Peyer's patch (tissue), 4 donors: ENCODE results near the gene NFIX. TPM values are rescaled to one million over a fixed set of nuclear protein-coding genes. Genes with fewer than 3 reads are reported as not detected.
"Not testable (repeated sequence)": the region's sequence is repeated elsewhere in the genome, so short reads cannot be mapped to it uniquely, and the experiment has no call there.

Source experiments
- DNase-seq, 3 donors: peaks; one replicate each; pipeline ENCODE4 v3.0.0-alpha.2; 2017 to 2019
- H3K27ac ChIP-seq, 4 donors: fragments of 200-600 bp; sonication (generic); one replicate each; pipeline ENCODE4 v1.5.1; 2016 to 2019
- H3K27me3 ChIP-seq, 2 donors: fragments of 200-600 bp; sonication (generic); one replicate each; pipeline ENCODE4 v1.5.1; 2019
- H3K36me3 ChIP-seq, 3 donors: fragments of 200-600 bp; sonication (generic); one replicate each; pipeline ENCODE4 v1.5.1; 2016 to 2019
- H3K4me1 ChIP-seq, 4 donors: fragments of 200-600 bp; sonication (generic); one replicate each; pipeline ENCODE4 v1.5.1; 2016 to 2019
- H3K4me3 ChIP-seq, 4 donors: fragments of 200-600 bp; sonication (generic); 1 replicate in 3 of 4; 2 replicates in 1 of 4; pipeline ENCODE4 v1.5.1; 2016 to 2019; ENCODE audit warnings: mild to moderate bottlenecking in 1 of 4
- H3K9me3 ChIP-seq, 4 donors: fragments of 200-600 bp; sonication (generic); one replicate each; pipeline ENCODE4 v1.5.1; 2016 to 2019; ENCODE audit warnings: mild to moderate bottlenecking in 1 of 4
- CTCF ChIP-seq, 6 experiments: fragments of 450-650 bp in 4 of 6; fragments of 200-600 bp in 2 of 6; sonication (generic) in 1 of 6; IDR thresholded peaks; one replicate each; pipeline ENCODE4 v1.5.1; 2017 to 2019; ENCODE audit warnings: antibody characterized with exemption in 6 of 6, mild to moderate bottlenecking in 3 of 6, moderate library complexity in 1 of 6
- POLR2A ChIP-seq, 2 donors: fragments of 450-650 bp; IDR thresholded peaks; one replicate each; pipeline ENCODE4 v1.5.1; 2017; ENCODE audit warnings: antibody characterized with exemption in 2 of 2, mild to moderate bottlenecking in 2 of 2, moderate library complexity in 2 of 2
- total RNA-seq, 4 donors: library from RNA; depleted of rRNA; stranded (reverse); fragments of >200 nt; gene quantifications; one replicate each; pipeline ENCODE4 v1.1.0, GENCODE V29; 2016

NFIX gene
- total RNA-seq, 4 donors from 2014 or later = 13.5 to 56.9 (median 40.0) TPM

- TF ChIP-seq CTCF (IDR thresholded peaks at IDR 0.05) (no peak), POLR2A (IDR thresholded peaks at IDR 0.05) (peak; percentile 33 to 67)
- H3K27ac ChIP-seq = peak within 1 kb of the TSS; percentile 89 to 94 (median 90)
- H3K4me1 ChIP-seq = peaks cover 0 to 48% (median 9%) of the 10 kb centered on the region in 4 donors
- no peaks in the 10 kb centered on the region for H3K9me3 ChIP-seq
- peaks cover 0 to 27% (median 0%) of the 10 kb centered on the region in 3 donors for H3K36me3 ChIP-seq
- peak; percentile 79 to 89 (median 85) for DNase-seq
- H3K27me3 ChIP-seq = no peaks in the 10 kb centered on the region
- H3K4me3 ChIP-seq = peak within 1 kb of the TSS; percentile 93 to 99 (median 98)
These were observed 38.6 kb upstream of the NFIX start, which contains the start of gene GADD45GIP1 for GRCh38 chr19:12956446-12957388. GADD45GIP1 (minus strand) TSS chr19:12957223; CDS start chr19:12957212, 11 bp downstream.

GRCh38 chr19:12957389-12957952 lies 37.8 kb upstream of the NFIX start:
- Histone ChIP-seq H3K4me1 (peaks cover 0 to 43% (median 9%) of the 10 kb centered on the region in 4 donors), H3K27ac (peak overlapping the region; percentile 89 to 94 (median 90)), H3K36me3 (peaks cover 0 to 20% (median 0%) of the 10 kb centered on the region in 3 donors), H3K4me3 (peak overlapping the region; percentile 93 to 99 (median 98))
- DNase-seq, H3K9me3 ChIP-seq, H3K27me3 ChIP-seq: not testable (repeated sequence)

GRCh38 chr19:12959481-12959880 lies 35.8 kb upstream of the NFIX start:
- Histone ChIP-seq H3K27ac (no peak overlapping the region), H3K4me1 (peaks cover 0 to 25% (median 9%) of the 10 kb centered on the region in 4 donors), H3K9me3 (no peaks in the 10 kb centered on the region), H3K36me3 (peaks cover 0 to under 1% (median 0%) of the 10 kb centered on the region in 3 donors), H3K4me3 (no peak overlapping the region), H3K27me3 (no peaks in the 10 kb centered on the region)
- no peak for DNase-seq
- no peak for TF ChIP-seq POLR2A (IDR thresholded peaks at IDR 0.05)

- Histone ChIP-seq H3K27me3 (no peaks in the 10 kb centered on the region), H3K9me3 (no peaks in the 10 kb centered on the region), H3K4me3 (peak overlapping the region; percentile 20 to 68 (median 54)), H3K36me3 (no peaks in the 10 kb centered on the region), H3K27ac (peak overlapping the region; percentile 35 to 69 (median 55)), H3K4me1 (peaks cover 0 to 6% (median 3%) of the 10 kb centered on the region in 4 donors)
- peak; percentile 76 to 91 (median 90) for DNase-seq
- TF ChIP-seq CTCF (IDR thresholded peaks at IDR 0.05) = peak; percentile 81 to 99 (median 95)
- no peak for TF ChIP-seq POLR2A (IDR thresholded peaks at IDR 0.05)
These were observed 30.1 kb upstream of the NFIX start for GRCh38 chr19:12965017-12965811.

- Histone ChIP-seq H3K9me3 (no peaks in the 10 kb centered on the region), H3K4me3 (peak overlapping the region in 2 of 4 donors; percentile 60 to 68), H3K27me3 (no peaks in the 10 kb centered on the region), H3K27ac (peak overlapping the region in 3 of 4 donors; percentile 44 to 69 (median 66)), H3K36me3 (no peaks in the 10 kb centered on the region), H3K4me1 (peaks cover 0 to 6% (median 3%) of the 10 kb centered on the region in 4 donors)
- TF ChIP-seq CTCF (IDR thresholded peaks at IDR 0.05) (no peak), POLR2A (IDR thresholded peaks at IDR 0.05) (no peak)
- DNase-seq = no peak
These were observed 29.5 kb upstream of the NFIX start for GRCh38 chr19:12965812-12966135.

GRCh38 chr19:12967907-12968306 lies 27.4 kb upstream of the NFIX start:
- no peak overlapping the region for H3K4me3 ChIP-seq
- no peaks in the 10 kb centered on the region for H3K36me3 ChIP-seq
- H3K27ac ChIP-seq = no peak overlapping the region
- no peak for DNase-seq
- TF ChIP-seq CTCF (IDR thresholded peaks at IDR 0.05) (no peak), POLR2A (IDR thresholded peaks at IDR 0.05) (no peak)
- peaks cover 0 to 6% (median 3%) of the 10 kb centered on the region in 4 donors for H3K4me1 ChIP-seq
- no peaks in the 10 kb centered on the region for H3K27me3 ChIP-seq
- H3K9me3 ChIP-seq = no peaks in the 10 kb centered on the region
